HepG2 (cell line): Measurements from ENCODE around the gene TBC1D24. TPM values are rescaled to one million over a fixed set of nuclear protein-coding genes. Genes with fewer than 3 reads are reported as not detected.

Source experiments
- EZH2 ChIP-seq: conservative IDR thresholded peaks from 2 replicates; pipeline ENCODE4 v1.6.1; 2012; ENCODE audit warnings: mild to moderate bottlenecking, low read depth, low read length, moderate library complexity
- GZF1 ChIP-seq: sonication (generic); formaldehyde crosslinking; IDR thresholded peaks from 2 replicates; pipeline ENCODE4 v1.5.1; 2020; ENCODE audit warnings: mild to moderate bottlenecking, missing genetic modification reagents
- HDAC1 ChIP-seq: sonication (generic); formaldehyde crosslinking; IDR thresholded peaks from 2 replicates; pipeline ENCODE4 v1.5.1; 2020; ENCODE audit warnings: mild to moderate bottlenecking, missing genetic modification reagents
- JDP2 ChIP-seq: sonication (generic); formaldehyde crosslinking; IDR thresholded peaks from 2 replicates; pipeline ENCODE4 v1.8.1; 2022; ENCODE audit warnings: missing genetic modification reagents, borderline replicate concordance
- KLF16 ChIP-seq, 2 experiments: sonication (generic) in 1 of 2; formaldehyde crosslinking in 1 of 2; IDR thresholded peaks; 2 replicates each; pipeline versions ENCODE4 v1.6.1 to v1.8.0; 2016 to 2023; ENCODE audit warnings: missing genetic modification reagents in 2 of 2, missing compliant biosample characterization in 1 of 2
- NFAT5 ChIP-seq: sonication (generic); formaldehyde crosslinking; IDR thresholded peaks from 2 replicates; pipeline ENCODE4 v1.4.0; 2020; ENCODE audit warnings: missing genetic modification reagents
- PAWR ChIP-seq: sonication (generic); formaldehyde crosslinking; IDR thresholded peaks from 2 replicates; pipeline ENCODE4 v1.4.0; 2020; ENCODE audit warnings: missing genetic modification reagents, mild to moderate bottlenecking, borderline replicate concordance
- SP4 ChIP-seq: sonication (generic); formaldehyde crosslinking; IDR thresholded peaks from 2 replicates; pipeline ENCODE4 v1.8.1; 2023; ENCODE audit warnings: mild to moderate bottlenecking, missing genetic modification reagents
- TCF7 ChIP-seq: sonication (generic); IDR thresholded peaks from 2 replicates; pipeline ENCODE4 v1.6.1; 2016; ENCODE audit warnings: antibody characterized with exemption, low read depth
- TOPORS ChIP-seq: sonication (generic); formaldehyde crosslinking; IDR thresholded peaks from 2 replicates; pipeline ENCODE4 v1.8.0; 2023; ENCODE audit warnings: mild to moderate bottlenecking, missing genetic modification reagents
- ZNF276 ChIP-seq: sonication (generic); formaldehyde crosslinking; IDR thresholded peaks from 2 replicates; pipeline ENCODE4 v1.4.0; 2020; ENCODE audit warnings: mild to moderate bottlenecking, low read depth, missing genetic modification reagents
- ZNF331 ChIP-seq: sonication (generic); formaldehyde crosslinking; IDR thresholded peaks from 2 replicates; pipeline ENCODE4 v1.4.0; 2020; ENCODE audit warnings: missing genetic modification reagents
- ZNF451 ChIP-seq: sonication (generic); formaldehyde crosslinking; IDR thresholded peaks from 2 replicates; pipeline ENCODE4 v1.5.0; 2020; ENCODE audit warnings: mild to moderate bottlenecking, missing genetic modification reagents
- ZNF609 ChIP-seq: sonication (generic); formaldehyde crosslinking; IDR thresholded peaks from 2 replicates; pipeline ENCODE4 v1.4.0; 2020; ENCODE audit warnings: mild to moderate bottlenecking, missing genetic modification reagents, borderline replicate concordance
- ZNF800 ChIP-seq: sonication (generic); formaldehyde crosslinking; IDR thresholded peaks from 2 replicates; pipeline ENCODE4 v1.4.0; 2020; ENCODE audit warnings: missing genetic modification reagents
- polyA plus RNA-seq, 8 experiments: library from polyadenylated mRNA; depleted of rRNA in 3 of 8; stranded (reverse) in 7 of 8; unstranded in 1 of 8; fragments of >200 nt; fragmentation: Illumina TruSeq in 4 of 8; extraction: Trizol in 4 of 8; gene quantifications; 2 replicates each; pipeline versions ENCODE4 v1.2.1 to v1.2.3, GENCODE V29; 2011 to 2016; ENCODE audit warnings: low read depth in 4 of 8, missing spikeins in 1 of 8, mixed read lengths in 1 of 8; ENCODE audit not compliant: insufficient read depth in 1 of 8
- total RNA-seq, 5 experiments: library from RNA; depleted of rRNA; stranded (reverse); fragments of >200 nt; fragmentation: Illumina TruSeq; extraction: Trizol; gene quantifications; 2 replicates each; pipeline ENCODE4 v1.2.3, GENCODE V29; 2016; ENCODE audit warnings: low read depth in 1 of 5

The TBC1D24 gene
- total and polyA plus RNA-seq, 2 of the 13 experiments (the other 11 are each of a cell fraction or from before 2014, with no cell fraction given): 7.7 to 13.7 TPM

GRCh38 chr16:2520097-2520783, 45.3 kb downstream of the TBC1D24 start, which contains the start of gene AMDHD2 (continued):
- TF ChIP-seq KLF16 (CRISPR knock-in tag; IDR thresholded peaks at IDR 0.05): no peak
- TF ChIP-seq SP4 (CRISPR knock-in tag): no peak
- TF ChIP-seq HDAC1 (CRISPR knock-in tag): peak; percentile 84
- TF ChIP-seq EZH2: no peak
- TF ChIP-seq ZNF609: 0 out of 2 replicates have a peak, but pooled peaks have one; percentile 20
- TF ChIP-seq PAWR: no peak
- no peak for TF ChIP-seq GZF1 (CRISPR knock-in tag)
- no peak for TF ChIP-seq TOPORS
- TF ChIP-seq JDP2 (CRISPR knock-in tag): no peak
- TF ChIP-seq NFAT5 (CRISPR knock-in tag): 0 out of 2 replicates have a peak, but pooled peaks have one; percentile 55
- no peak for TF ChIP-seq ZNF800
- no peak for TF ChIP-seq ZNF331 (CRISPR knock-in tag)
- TF ChIP-seq TCF7: no peak
- 0 out of 2 replicates have a peak, but pooled peaks have one; percentile 34 for TF ChIP-seq ZNF451 (CRISPR knock-in tag)
- TF ChIP-seq ZNF276 (CRISPR knock-in tag): no peak
